ACC112 (cell line): ENCODE data around the gene HRC.
"Not testable (repeated sequence)": the region's sequence is repeated elsewhere in the genome, so short reads cannot be mapped to it uniquely, and the experiment has no call there.

Experiments used
- H2AFZ ChIP-seq: fragments of 200-600 bp; sonication (generic); one replicate; pipeline ENCODE4 v1.6.0; 2017; ENCODE audit warnings: antibody characterized with exemption, low read length; ENCODE audit not compliant: unreplicated experiment
- H3K27ac ChIP-seq: fragments of 200-600 bp; sonication (generic); 2 replicates; pipeline ENCODE4 v1.5.1; 2014; ENCODE audit warnings: low read depth, mild to moderate bottlenecking, antibody characterized with exemption, low read length, moderate library complexity
- H3K27me3 ChIP-seq: fragments of 200-600 bp; sonication (generic); 2 replicates; pipeline ENCODE4 v1.6.1; 2014; ENCODE audit warnings: mild to moderate bottlenecking, antibody characterized with exemption, low read length, moderate library complexity, mixed read lengths; ENCODE audit not compliant: insufficient read depth
- H3K36me3 ChIP-seq: fragments of 200-600 bp; sonication (generic); 2 replicates; pipeline ENCODE4 v1.6.1; 2016; ENCODE audit warnings: mild to moderate bottlenecking, antibody characterized with exemption, low read length, moderate library complexity, mixed read lengths; ENCODE audit not compliant: insufficient read depth
- H3K4me1 ChIP-seq: fragments of 200-600 bp; sonication (generic); one replicate; pipeline ENCODE4 v1.6.1; 2016; ENCODE audit warnings: low read length, mixed read lengths; ENCODE audit not compliant: insufficient read depth, unreplicated experiment, control insufficient read depth
- H3K4me3 ChIP-seq: fragments of 200-600 bp; sonication (generic); 2 replicates; pipeline ENCODE4 v1.5.1; 2014; ENCODE audit warnings: mild to moderate bottlenecking, low read depth, low read length
- H3K79me2 ChIP-seq: fragments of 200-600 bp; sonication (generic); one replicate; pipeline ENCODE4 v1.6.0; 2016; ENCODE audit warnings: low read length; ENCODE audit not compliant: control insufficient read depth, unreplicated experiment, insufficient read depth

HRC gene

GRCh38 chr19:49149652-49150105 lies 5.5 kb downstream of the HRC start:
- Histone ChIP-seq H3K27me3 (no peaks in the 10 kb centered on the region), H3K4me1 (no peaks in the 10 kb centered on the region), H3K27ac (no peak overlapping the region), H2AFZ (peak overlapping the region; percentile 80), H3K36me3 (no peaks in the 10 kb centered on the region), H3K79me2 (no peaks in the 10 kb centered on the region), H3K4me3 (peak overlapping the region; percentile 89)

- Histone ChIP-seq H3K4me1 (no peaks in the 10 kb centered on the region), H3K36me3 (no peaks in the 10 kb centered on the region), H3K27me3 (no peaks in the 10 kb centered on the region), H3K4me3 (peak overlapping the region; percentile 89), H2AFZ (peak overlapping the region; percentile 80), H3K27ac (no peak overlapping the region), H3K79me2 (no peaks in the 10 kb centered on the region)
These were observed 6.2 kb downstream of the HRC start for GRCh38 chr19:49148784-49149651.

GRCh38 chr19:49148044-49148682 lies 7.0 kb downstream of the HRC start:
- no peak overlapping the region for H2AFZ ChIP-seq
- no peaks in the 10 kb centered on the region for H3K79me2 ChIP-seq
- H3K4me3 ChIP-seq = no peak overlapping the region
- H3K4me1 ChIP-seq = no peaks in the 10 kb centered on the region
- H3K27me3 ChIP-seq = no peaks in the 10 kb centered on the region
- H3K36me3 ChIP-seq = no peaks in the 10 kb centered on the region
- H3K27ac ChIP-seq = no peak overlapping the region

GRCh38 chr19:49146408-49146770 lies 8.8 kb downstream of the HRC start:
- not testable (repeated sequence) for H3K36me3 ChIP-seq, H3K27ac ChIP-seq, H3K79me2 ChIP-seq, H2AFZ ChIP-seq, H3K4me1 ChIP-seq, H3K27me3 ChIP-seq
- H3K4me3 ChIP-seq = peak overlapping the region; percentile 68

GRCh38 chr19:49145573-49146407 lies 9.4 kb downstream of the HRC start:
- Histone ChIP-seq H3K27ac (no peak overlapping the region), H3K27me3 (no peaks in the 10 kb centered on the region), H2AFZ (no peak overlapping the region), H3K79me2 (no peaks in the 10 kb centered on the region), H3K36me3 (no peaks in the 10 kb centered on the region), H3K4me3 (peak overlapping the region; percentile 68), H3K4me1 (no peaks in the 10 kb centered on the region)

- H2AFZ ChIP-seq = no peak overlapping the region
- H3K4me3 ChIP-seq = peak overlapping the region; percentile 90
- H3K27me3 ChIP-seq = no peaks in the 10 kb centered on the region
- H3K4me1 ChIP-seq = no peaks in the 10 kb centered on the region
- no peaks in the 10 kb centered on the region for H3K79me2 ChIP-seq
- H3K36me3 ChIP-seq = no peaks in the 10 kb centered on the region
- no peak overlapping the region for H3K27ac ChIP-seq
These were observed 12.3 kb downstream of the HRC start for GRCh38 chr19:49142866-49143335.

- no peaks in the 10 kb centered on the region for H3K4me1 ChIP-seq
- no peak overlapping the region for H3K4me3 ChIP-seq
- no peak overlapping the region for H2AFZ ChIP-seq
- H3K36me3 ChIP-seq = no peaks in the 10 kb centered on the region
- H3K79me2 ChIP-seq = no peaks in the 10 kb centered on the region
- H3K27ac ChIP-seq = no peak overlapping the region
- H3K27me3 ChIP-seq = no peaks in the 10 kb centered on the region
These were observed 13.8 kb downstream of the HRC start for GRCh38 chr19:49141352-49141751.

GRCh38 chr19:49140951-49141350 lies 14.2 kb downstream of the HRC start:
- Histone ChIP-seq H3K27ac (no peak overlapping the region), H3K4me1 (no peaks in the 10 kb centered on the region), H2AFZ (no peak overlapping the region), H3K27me3 (no peaks in the 10 kb centered on the region), H3K36me3 (no peaks in the 10 kb centered on the region), H3K79me2 (no peaks in the 10 kb centered on the region), H3K4me3 (no peak overlapping the region)

GRCh38 chr19:49136771-49137171 lies 18.4 kb downstream of the HRC start:
- Histone ChIP-seq H3K4me3 (no peak overlapping the region), H2AFZ (no peak overlapping the region), H3K79me2 (no peaks in the 10 kb centered on the region), H3K27ac (no peak overlapping the region), H3K4me1 (no peaks in the 10 kb centered on the region), H3K27me3 (no peaks in the 10 kb centered on the region), H3K36me3 (no peaks in the 10 kb centered on the region)

- H3K27ac ChIP-seq = no peak overlapping the region
- no peaks in the 10 kb centered on the region for H3K27me3 ChIP-seq
These were observed 19.5 kb downstream of the HRC start for GRCh38 chr19:49135686-49136085.

More at GRCh38 chr19:49135686-49136085, 19.5 kb downstream of the HRC start:
- Histone ChIP-seq H3K36me3 (no peaks in the 10 kb centered on the region), H3K79me2 (no peaks in the 10 kb centered on the region), H3K4me1 (no peaks in the 10 kb centered on the region), H3K4me3 (no peak overlapping the region), H2AFZ (no peak overlapping the region)
